Esophagus squamous epithelium (tissue), 4 donors: ENCODE results near the gene PURA.

Source experiments
- CTCF ChIP-seq, 6 experiments: fragments of 450-650 bp in 4 of 6; fragments of 200-600 bp in 2 of 6; sonication (generic) in 2 of 6; IDR thresholded peaks; one replicate each; pipeline ENCODE4 v1.5.1; 2016 to 2019; ENCODE audit warnings: antibody characterized with exemption in 6 of 6, mild to moderate bottlenecking in 4 of 6, moderate library complexity in 4 of 6
- POLR2A ChIP-seq, 4 donors: fragments of 450-650 bp; IDR thresholded peaks; one replicate each; pipeline ENCODE4 v1.6.1; 2017; ENCODE audit warnings: antibody characterized with exemption in 4 of 4, mild to moderate bottlenecking in 4 of 4, moderate library complexity in 3 of 4

GRCh38 chr5:140108093-140109017, 5.6 kb upstream of the PURA start:
- no peak for TF ChIP-seq CTCF (IDR thresholded peaks at IDR 0.05)
- TF ChIP-seq POLR2A (IDR thresholded peaks at IDR 0.05): no peak
